Cardiac muscle cell (in vitro differentiated cells and primary cell): ENCODE results near the gene RIT1. TPM values are rescaled to one million over a fixed set of nuclear protein-coding genes. Genes with fewer than 3 reads are reported as not detected.
"Not testable (repeated sequence)": the region's sequence is repeated elsewhere in the genome, so short reads cannot be mapped to it uniquely, and the experiment has no call there.

Source experiments
- DNase-seq, 2 donors: peaks; one replicate each; pipeline versions ENCODE4 v3.0.0 to v3.0.0-alpha.2; 2010 to 2017; ENCODE audit warnings: low read depth in 1 of 2, low spot score in 1 of 2
- H3K27ac ChIP-seq: fragments of 200-600 bp; sonication (generic); 2 replicates; pipeline ENCODE4 v1.5.1; 2016
- H3K27me3 ChIP-seq: fragments of 200-600 bp; sonication (generic); 2 replicates; pipeline ENCODE4 v1.6.0; 2016; ENCODE audit warnings: control low read depth
- H3K36me3 ChIP-seq: fragments of 200-600 bp; sonication (generic); 2 replicates; pipeline ENCODE4 v1.5.1; 2016; ENCODE audit warnings: control low read depth
- H3K4me1 ChIP-seq: fragments of 200-600 bp; sonication (generic); 2 replicates; pipeline ENCODE4 v1.8.1; 2017; ENCODE audit warnings: low read depth, mild to moderate bottlenecking, mixed run types
- H3K4me3 ChIP-seq: fragments of 200-600 bp; sonication (generic); 2 replicates; pipeline ENCODE4 v1.5.1; 2016; ENCODE audit warnings: mild to moderate bottlenecking
- H3K9me3 ChIP-seq: fragments of 200-600 bp; sonication (generic); 2 replicates; pipeline ENCODE4 v1.5.1; 2017; ENCODE audit warnings: low read depth, mild to moderate bottlenecking, control low read depth
- CTCF ChIP-seq: IDR thresholded peaks from 2 replicates; pipeline ENCODE4 v1.5.1; 2012; ENCODE audit warnings: low read depth, mild to moderate bottlenecking, low read length
- polyA plus RNA-seq: library from polyadenylated mRNA; unstranded; fragments of >200 nt; fragmentation: Nextera tagmentation; extraction: Ambion mirVana; gene quantifications from 2 replicates; pipeline ENCODE4 v1.2.1, GENCODE V29; 2016
- total RNA-seq: library from RNA; depleted of rRNA; stranded (reverse); fragments of >200 nt; gene quantifications from 2 replicates; pipeline ENCODE4 v1.2.3, GENCODE V29; 2016

The RIT1 gene
- total and polyA plus RNA-seq, 2 experiments from 2014 or later = 29.1 to 40.6 TPM

GRCh38 chr1:155932081-155932480 lies 20.9 kb upstream of the RIT1 start:
- no peaks in the 10 kb centered on the region for H3K27me3 ChIP-seq
- H3K27ac ChIP-seq = no peak overlapping the region
- peaks cover 24% of the 10 kb centered on the region for H3K4me1 ChIP-seq
- peaks cover 44% of the 10 kb centered on the region for H3K36me3 ChIP-seq
- peak overlapping the region; percentile 0 for H3K4me3 ChIP-seq
- no peak for DNase-seq
- no peaks in the 10 kb centered on the region for H3K9me3 ChIP-seq
- TF ChIP-seq CTCF = no peak

GRCh38 chr1:155931332-155932038 lies 20.3 kb upstream of the RIT1 start:
- H3K27ac ChIP-seq = no peak overlapping the region
- DNase-seq = no peak
- H3K9me3 ChIP-seq = no peaks in the 10 kb centered on the region
- no peaks in the 10 kb centered on the region for H3K27me3 ChIP-seq
- no peak overlapping the region for H3K4me3 ChIP-seq
- TF ChIP-seq CTCF = no peak
- H3K36me3 ChIP-seq = peaks cover 50% of the 10 kb centered on the region
- peaks cover 24% of the 10 kb centered on the region for H3K4me1 ChIP-seq

- not testable (repeated sequence) for H3K9me3 ChIP-seq, DNase-seq, H3K27me3 ChIP-seq, H3K4me3 ChIP-seq, H3K27ac ChIP-seq
- peaks cover 58% of the 10 kb centered on the region for H3K36me3 ChIP-seq
- peaks cover 24% of the 10 kb centered on the region for H3K4me1 ChIP-seq
Observed at GRCh38 chr1:155930725-155931124, 19.6 kb upstream of the RIT1 start.

GRCh38 chr1:155929057-155929456 lies 17.9 kb upstream of the RIT1 start:
- no peak for TF ChIP-seq CTCF
- no peak for DNase-seq
- Histone ChIP-seq H3K36me3 (peaks cover 69% of the 10 kb centered on the region), H3K4me3 (no peak overlapping the region), H3K9me3 (no peaks in the 10 kb centered on the region), H3K27me3 (no peaks in the 10 kb centered on the region), H3K27ac (no peak overlapping the region), H3K4me1 (peaks cover 20% of the 10 kb centered on the region)

- H3K4me3 ChIP-seq = no peak overlapping the region
- H3K9me3 ChIP-seq = no peaks in the 10 kb centered on the region
- DNase-seq = no peak
- TF ChIP-seq CTCF = no peak
- H3K27ac ChIP-seq = no peak overlapping the region
- no peaks in the 10 kb centered on the region for H3K4me1 ChIP-seq
- no peaks in the 10 kb centered on the region for H3K27me3 ChIP-seq
- H3K36me3 ChIP-seq = peaks cover 79% of the 10 kb centered on the region
Observed at GRCh38 chr1:155925506-155925905, 14.4 kb upstream of the RIT1 start.

GRCh38 chr1:155920717-155921116 lies 9.6 kb upstream of the RIT1 start:
- Histone ChIP-seq H3K27me3 (no peaks in the 10 kb centered on the region), H3K9me3 (no peaks in the 10 kb centered on the region), H3K4me3 (no peak overlapping the region), H3K36me3 (peaks cover 83% of the 10 kb centered on the region), H3K4me1 (no peaks in the 10 kb centered on the region), H3K27ac (no peak overlapping the region)
- DNase-seq = no peak
- TF ChIP-seq CTCF = no peak
